ENCODE data around the gene CANT1. TPM values are rescaled to one million over a fixed set of nuclear protein-coding genes. Genes with fewer than 3 reads are reported as not detected.

The CANT1 gene
- total RNA-seq, 1 donor from 2014 or later = 39.3 TPM

DNA sequence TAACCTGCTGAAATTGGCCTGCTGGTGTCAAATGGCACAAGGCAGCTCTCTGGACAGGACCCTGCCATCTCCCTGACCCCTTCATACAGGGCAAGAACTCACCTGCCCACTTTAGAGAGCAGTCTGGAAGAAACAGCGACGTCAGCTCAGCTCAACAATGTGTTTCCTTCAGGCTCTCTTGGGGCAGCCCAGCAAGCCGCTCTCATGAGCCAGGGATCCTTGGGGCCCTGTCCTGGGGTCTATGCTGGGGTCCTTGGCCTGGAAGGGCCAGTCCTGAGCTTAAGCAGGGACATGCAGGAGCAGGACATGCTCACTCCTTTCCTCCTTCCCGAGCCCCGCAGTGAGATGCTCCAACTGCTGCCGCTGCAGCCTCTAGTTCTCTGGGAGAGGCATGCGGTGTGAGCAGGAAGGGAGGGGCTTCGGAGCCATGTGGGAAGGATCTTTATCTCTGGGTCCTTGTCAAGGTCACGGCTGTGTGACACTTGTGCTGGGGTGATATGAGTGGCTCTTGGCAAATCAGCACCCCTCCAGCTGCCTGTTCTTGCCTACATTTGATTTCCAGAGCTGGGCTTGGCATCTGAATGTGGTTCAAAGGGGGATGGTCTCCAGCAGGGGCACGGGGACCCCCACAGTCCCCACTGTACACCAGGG, 17.8 kb upstream of the CANT1 start:
- ChIA-PET POLR2A (no interaction called here), CTCF (no interaction called here)
- Mint-ChIP-seq H3K27me3 (peaks cover 59% of the 10 kb centered on the region), H3K4me1 (peaks cover 10% of the 10 kb centered on the region), H3K9me3 (no peaks in the 10 kb centered on the region), H3K4me3 (no peak overlapping the region), H3K27ac (no peak overlapping the region), H3K36me3 (ENCODE audit: low read depth) (no peaks in the 10 kb centered on the region)
- TF ChIP-seq, protein P1, sequence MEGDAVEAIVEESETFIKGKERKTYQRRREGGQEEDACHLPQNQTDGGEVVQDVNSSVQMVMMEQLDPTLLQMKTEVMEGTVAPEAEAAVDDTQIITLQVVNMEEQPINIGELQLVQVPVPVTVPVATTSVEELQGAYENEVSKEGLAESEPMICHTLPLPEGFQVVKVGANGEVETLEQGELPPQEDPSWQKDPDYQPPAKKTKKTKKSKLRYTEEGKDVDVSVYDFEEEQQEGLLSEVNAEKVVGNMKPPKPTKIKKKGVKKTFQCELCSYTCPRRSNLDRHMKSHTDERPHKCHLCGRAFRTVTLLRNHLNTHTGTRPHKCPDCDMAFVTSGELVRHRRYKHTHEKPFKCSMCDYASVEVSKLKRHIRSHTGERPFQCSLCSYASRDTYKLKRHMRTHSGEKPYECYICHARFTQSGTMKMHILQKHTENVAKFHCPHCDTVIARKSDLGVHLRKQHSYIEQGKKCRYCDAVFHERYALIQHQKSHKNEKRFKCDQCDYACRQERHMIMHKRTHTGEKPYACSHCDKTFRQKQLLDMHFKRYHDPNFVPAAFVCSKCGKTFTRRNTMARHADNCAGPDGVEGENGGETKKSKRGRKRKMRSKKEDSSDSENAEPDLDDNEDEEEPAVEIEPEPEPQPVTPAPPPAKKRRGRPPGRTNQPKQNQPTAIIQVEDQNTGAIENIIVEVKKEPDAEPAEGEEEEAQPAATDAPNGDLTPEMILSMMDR (IDR thresholded peaks at IDR 0.05) = no peak
- intact Hi-C loops (cut with micrococcal nuclease) = no loop called here
- ATAC-seq (ENCODE audit: low read depth) = no peak
- DNase-seq = peak; percentile 12

DNA sequence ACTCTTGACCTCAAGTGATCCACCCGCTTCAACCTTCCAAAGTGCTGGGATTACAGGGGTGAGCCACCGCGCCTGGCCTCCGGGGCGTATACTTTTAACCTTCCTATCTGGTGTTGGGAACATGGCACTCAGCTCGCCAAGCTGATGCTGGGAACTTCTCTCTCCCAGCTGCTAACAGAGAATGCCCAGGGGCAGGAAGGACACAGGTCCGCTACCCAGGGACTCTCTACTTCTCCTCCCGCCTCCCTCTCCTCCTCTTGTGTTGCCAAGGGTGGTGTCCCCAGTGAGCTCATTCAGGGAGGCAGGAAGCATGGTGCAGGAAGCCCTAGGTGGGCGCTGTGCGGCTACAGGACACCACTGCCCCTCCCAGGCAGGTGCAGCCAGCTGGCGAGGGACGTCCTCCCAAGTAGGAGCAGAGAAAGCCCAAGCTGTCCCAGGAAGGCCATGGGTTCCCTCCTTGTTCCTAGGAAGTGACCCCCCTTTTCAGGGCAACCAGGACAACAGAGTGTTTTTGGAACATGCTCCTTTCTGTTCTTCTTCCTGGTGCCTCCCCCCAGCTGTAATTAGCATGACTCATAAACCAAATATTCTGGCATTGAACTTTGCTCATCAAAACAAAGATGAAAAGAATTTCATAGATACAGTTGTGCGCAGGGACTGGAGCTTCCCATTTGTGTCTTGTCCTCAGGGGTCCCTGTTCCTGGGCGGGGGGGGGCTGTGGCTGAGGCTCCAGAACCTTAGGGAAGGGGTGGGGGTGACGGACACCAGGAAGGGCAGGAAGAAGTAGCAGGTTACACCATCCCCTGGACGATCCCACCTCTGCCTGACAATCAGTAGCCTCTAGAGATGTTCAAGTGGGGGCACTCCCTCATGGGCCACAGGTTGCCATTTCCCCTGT, 17.1 kb upstream of the CANT1 start:
- Mint-ChIP-seq H3K9me3 (no peaks in the 10 kb centered on the region), H3K27ac (no peak overlapping the region)
- CTCF ChIA-PET = no interaction called here

DNA sequence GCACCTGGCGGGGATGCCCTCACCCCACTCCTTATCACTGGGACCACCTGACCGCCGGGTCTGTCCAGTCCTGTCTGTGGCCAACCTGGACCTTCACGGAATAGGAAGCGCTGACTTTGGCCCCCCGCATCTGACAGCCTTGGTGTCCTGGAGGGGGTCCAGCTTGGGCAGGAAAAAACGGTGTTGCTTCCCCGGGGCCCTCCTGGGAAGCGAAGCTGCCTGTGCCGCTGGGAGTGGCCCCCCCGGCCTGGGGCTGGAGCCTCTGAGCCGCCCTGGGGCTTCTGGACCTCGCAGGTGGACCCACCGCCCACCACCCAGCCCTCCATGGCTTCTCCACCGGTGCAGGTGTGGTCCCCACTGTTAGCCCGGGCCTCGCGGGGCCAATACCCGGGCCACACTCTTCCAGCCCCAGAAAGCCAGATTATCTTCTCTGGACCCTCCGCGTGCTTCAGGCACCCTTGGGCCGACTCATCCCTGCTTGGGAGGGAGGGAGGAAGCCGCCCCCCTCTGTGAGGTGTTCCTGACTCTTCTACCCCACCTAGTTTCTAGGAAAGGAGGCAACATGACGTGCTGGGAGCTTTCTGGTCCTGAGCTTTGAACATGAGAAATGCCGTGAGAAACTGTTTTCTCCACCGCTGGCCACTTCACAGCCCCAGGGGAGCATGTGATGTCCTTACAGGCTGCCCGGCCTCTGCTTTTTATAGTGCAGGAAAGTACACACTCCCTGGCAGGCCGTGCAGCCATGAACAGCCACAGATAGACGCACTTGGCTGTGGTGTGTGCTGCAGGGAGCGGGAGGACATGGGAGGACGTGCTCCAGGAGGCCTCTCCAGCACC, 15.6 kb upstream of the CANT1 start:
- TF ChIP-seq, protein P1 (IDR thresholded peaks at IDR 0.05) = no peak
- Mint-ChIP-seq H3K36me3 (ENCODE audit: low read depth) (no peaks in the 10 kb centered on the region), H3K27ac (no peak overlapping the region), H3K4me3 (peak overlapping the region; percentile 55), H3K4me1 (peaks cover 10% of the 10 kb centered on the region), H3K9me3 (no peaks in the 10 kb centered on the region), H3K27me3 (peaks cover 46% of the 10 kb centered on the region)
- POLR2A ChIA-PET = no interaction called here
- ATAC-seq (ENCODE audit: low read depth) (no peak), DNase-seq (no peak)
- CTCF ChIA-PET = no interaction called here
- intact Hi-C loops (cut with micrococcal nuclease) = no loop called here

More for the DNA sequence above, 17.1 kb upstream of the CANT1 start:
- Mint-ChIP-seq H3K36me3 (ENCODE audit: low read depth) (no peaks in the 10 kb centered on the region), H3K4me3 (no peak overlapping the region), H3K4me1 (peaks cover 10% of the 10 kb centered on the region), H3K27me3 (peaks cover 54% of the 10 kb centered on the region)
- POLR2A ChIA-PET = no interaction called here
- DNase-seq (no peak), ATAC-seq (ENCODE audit: low read depth) (no peak)
- TF ChIP-seq, protein P1 (IDR thresholded peaks at IDR 0.05) = no peak
- intact Hi-C loops (cut with micrococcal nuclease) = no loop called here

DNA sequence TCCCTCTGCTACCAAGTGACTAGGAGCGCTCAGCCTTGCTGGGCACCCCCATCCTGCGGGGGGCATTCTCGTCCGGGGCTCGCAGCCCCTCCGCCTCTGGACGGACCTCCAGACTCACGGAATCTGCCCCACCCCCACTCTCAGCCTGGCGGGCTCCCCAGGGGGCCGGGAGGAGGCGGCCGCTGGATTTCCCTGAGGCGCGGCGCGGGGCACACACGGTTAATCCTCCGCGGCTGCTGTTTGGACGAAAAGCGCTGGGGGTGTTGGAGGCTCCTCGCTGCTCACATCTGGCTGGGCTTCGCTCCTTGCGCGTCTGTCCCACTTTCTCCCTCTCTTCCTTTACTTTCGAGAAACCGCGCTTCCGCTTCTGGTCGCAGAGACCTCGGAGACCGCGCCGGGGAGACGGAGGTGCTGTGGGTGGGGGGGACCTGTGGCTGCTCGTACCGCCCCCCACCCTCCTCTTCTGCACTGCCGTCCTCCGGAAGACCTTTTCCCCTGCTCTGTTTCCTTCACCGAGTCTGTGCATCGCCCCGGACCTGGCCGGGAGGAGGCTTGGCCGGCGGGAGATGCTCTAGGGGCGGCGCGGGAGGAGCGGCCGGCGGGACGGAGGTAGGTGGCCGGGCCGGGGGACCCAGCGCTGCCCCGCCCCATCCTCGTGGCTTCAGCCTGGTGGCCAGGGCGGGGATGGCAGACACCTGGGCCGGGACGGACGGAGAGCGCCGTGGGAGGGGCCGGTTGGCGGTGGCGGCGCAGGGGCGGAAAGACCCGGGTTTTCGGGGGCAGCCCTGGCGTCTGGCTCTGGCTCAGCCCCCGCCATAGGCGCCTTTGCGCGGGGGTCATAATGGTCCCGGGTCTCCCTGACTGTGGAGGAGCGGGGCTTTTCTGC, 14.6 kb upstream of the CANT1 start, which contains the start of gene C1QTNF1:
Gene C1QTNF1 (plus strand): TSS at position 284 of the 886 bp plus-strand sequence. CDS start 19,800 bp downstream, outside the sequence.
- POLR2A ChIA-PET = no interaction called here
- peaks cover 10% of the 10 kb centered on the region for H3K4me1 Mint-ChIP-seq
- peak within 1 kb of the TSS; percentile 80 for H3K4me3 Mint-ChIP-seq
- CTCF ChIA-PET = no interaction called here
- no peaks in the 10 kb centered on the region for H3K36me3 Mint-ChIP-seq (ENCODE audit: low read depth)
- intact Hi-C loops (cut with micrococcal nuclease) = no loop called here
- no peaks in the 10 kb centered on the region for H3K9me3 Mint-ChIP-seq
- ATAC-seq (ENCODE audit: low read depth) = peak; percentile 91
- no peak within 1 kb of the TSS for H3K27ac Mint-ChIP-seq
- H3K27me3 Mint-ChIP-seq = peaks cover 46% of the 10 kb centered on the region
- peak; percentile 38 for DNase-seq
- TF ChIP-seq, protein P1 (IDR thresholded peaks at IDR 0.05) = no peak
